NB4 (cell line): ENCODE measurements around the gene FOXL3.

Experiments
- CTCF ChIP-seq: IDR thresholded peaks from one replicate; pipeline ENCODE4 v1.5.1; 2012; ENCODE audit warnings: low read depth, low read length
- MYC ChIP-seq: IDR thresholded peaks from 2 replicates; pipeline ENCODE4 v1.6.1; 2011; ENCODE audit warnings: low read depth, low read length
- POLR2A ChIP-seq: IDR thresholded peaks from 2 replicates; pipeline ENCODE4 v1.6.1; 2011; ENCODE audit warnings: mild to moderate bottlenecking; ENCODE audit not compliant: insufficient read length; ENCODE audit errors: extremely low read depth
- TF ChIP-seq, protein P1 (sequence below): IDR thresholded peaks from 2 replicates; pipeline ENCODE4 v1.6.1; 2011; ENCODE audit warnings: low read depth, low read length

DNA sequence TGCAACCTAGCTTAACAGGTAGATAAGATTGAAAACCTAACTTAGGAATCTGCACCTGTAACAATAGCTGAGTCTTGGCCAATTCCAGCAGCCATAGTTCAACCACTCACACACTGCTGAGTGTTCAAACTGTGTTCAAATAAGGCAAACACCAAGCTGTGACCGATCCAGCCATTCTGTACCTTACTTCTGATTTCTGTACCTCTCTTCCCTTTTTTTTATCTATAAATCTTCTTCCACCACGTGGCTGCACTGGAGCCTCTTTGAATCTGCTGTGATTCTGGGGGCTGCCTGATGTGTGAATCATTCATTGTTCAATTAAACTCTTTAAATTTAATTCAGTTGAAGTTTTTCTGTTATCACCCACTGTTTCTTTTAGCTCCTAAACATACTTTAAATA lies 15.7 kb upstream of the FOXL3 start:
- TF ChIP-seq POLR2A (no peak), CTCF (no peak), MYC (no peak)
- TF ChIP-seq, protein P1, sequence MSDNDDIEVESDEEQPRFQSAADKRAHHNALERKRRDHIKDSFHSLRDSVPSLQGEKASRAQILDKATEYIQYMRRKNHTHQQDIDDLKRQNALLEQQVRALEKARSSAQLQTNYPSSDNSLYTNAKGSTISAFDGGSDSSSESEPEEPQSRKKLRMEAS = no peak
